Measurements from ENCODE around the gene ARMS2.

The ARMS2 gene

GRCh38 chr10:122497241-122497640, 42.8 kb downstream of the ARMS2 start:
- H3K4me3 ChIP-seq (replicated peaks; ENCODE audit: low read depth, low read length) = no peak overlapping the region
- no peak for DNase-seq (ENCODE audit: low read depth)
- TF ChIP-seq, protein P1, sequence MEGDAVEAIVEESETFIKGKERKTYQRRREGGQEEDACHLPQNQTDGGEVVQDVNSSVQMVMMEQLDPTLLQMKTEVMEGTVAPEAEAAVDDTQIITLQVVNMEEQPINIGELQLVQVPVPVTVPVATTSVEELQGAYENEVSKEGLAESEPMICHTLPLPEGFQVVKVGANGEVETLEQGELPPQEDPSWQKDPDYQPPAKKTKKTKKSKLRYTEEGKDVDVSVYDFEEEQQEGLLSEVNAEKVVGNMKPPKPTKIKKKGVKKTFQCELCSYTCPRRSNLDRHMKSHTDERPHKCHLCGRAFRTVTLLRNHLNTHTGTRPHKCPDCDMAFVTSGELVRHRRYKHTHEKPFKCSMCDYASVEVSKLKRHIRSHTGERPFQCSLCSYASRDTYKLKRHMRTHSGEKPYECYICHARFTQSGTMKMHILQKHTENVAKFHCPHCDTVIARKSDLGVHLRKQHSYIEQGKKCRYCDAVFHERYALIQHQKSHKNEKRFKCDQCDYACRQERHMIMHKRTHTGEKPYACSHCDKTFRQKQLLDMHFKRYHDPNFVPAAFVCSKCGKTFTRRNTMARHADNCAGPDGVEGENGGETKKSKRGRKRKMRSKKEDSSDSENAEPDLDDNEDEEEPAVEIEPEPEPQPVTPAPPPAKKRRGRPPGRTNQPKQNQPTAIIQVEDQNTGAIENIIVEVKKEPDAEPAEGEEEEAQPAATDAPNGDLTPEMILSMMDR (IDR thresholded peaks at IDR 0.05; ENCODE audit: low read length, missing control alignments) = no peak

- DNase-seq (ENCODE audit: low read depth) = no peak
- H3K4me3 ChIP-seq (replicated peaks; ENCODE audit: low read depth, low read length) = no peak overlapping the region
- TF ChIP-seq, protein P1 (IDR thresholded peaks at IDR 0.05; ENCODE audit: low read length, missing control alignments) = no peak
Measured at GRCh38 chr10:122498521-122498920, 44.1 kb downstream of the ARMS2 start.

- TF ChIP-seq, protein P1 (IDR thresholded peaks at IDR 0.05; ENCODE audit: low read length, missing control alignments) = no peak
- DNase-seq (ENCODE audit: low read depth) = no peak
- H3K4me3 ChIP-seq (replicated peaks; ENCODE audit: low read depth, low read length) = no peak overlapping the region
Measured at GRCh38 chr10:122499012-122499411, 44.6 kb downstream of the ARMS2 start.

DNA sequence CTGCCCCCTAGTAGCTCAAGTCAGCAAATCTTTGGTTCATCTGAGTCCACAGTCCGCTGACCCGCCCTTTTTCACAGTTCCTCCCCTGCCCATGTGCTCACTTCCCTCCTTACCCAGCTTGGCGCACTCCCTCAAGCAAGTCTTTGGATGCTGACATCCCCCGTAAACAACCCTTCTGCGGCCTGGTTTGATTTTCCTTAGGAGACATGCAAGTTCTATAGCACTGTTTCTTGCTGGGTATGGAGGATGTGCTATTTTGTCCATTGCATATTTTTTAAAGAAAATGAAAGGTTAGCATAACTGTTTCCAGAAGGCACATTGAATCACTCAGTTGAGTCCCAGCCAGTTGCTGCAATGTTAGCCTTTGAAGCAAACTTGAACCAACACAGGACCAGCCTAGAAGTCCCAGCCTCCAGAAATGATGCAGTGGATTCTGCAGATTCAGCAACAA, 45.1 kb downstream of the ARMS2 start:
- TF ChIP-seq, protein P1 (IDR thresholded peaks at IDR 0.05; ENCODE audit: low read length, missing control alignments) = no peak
- DNase-seq (ENCODE audit: low read depth) = peak; percentile 44
- no peak overlapping the region for H3K4me3 ChIP-seq (replicated peaks; ENCODE audit: low read depth, low read length)

DNA sequence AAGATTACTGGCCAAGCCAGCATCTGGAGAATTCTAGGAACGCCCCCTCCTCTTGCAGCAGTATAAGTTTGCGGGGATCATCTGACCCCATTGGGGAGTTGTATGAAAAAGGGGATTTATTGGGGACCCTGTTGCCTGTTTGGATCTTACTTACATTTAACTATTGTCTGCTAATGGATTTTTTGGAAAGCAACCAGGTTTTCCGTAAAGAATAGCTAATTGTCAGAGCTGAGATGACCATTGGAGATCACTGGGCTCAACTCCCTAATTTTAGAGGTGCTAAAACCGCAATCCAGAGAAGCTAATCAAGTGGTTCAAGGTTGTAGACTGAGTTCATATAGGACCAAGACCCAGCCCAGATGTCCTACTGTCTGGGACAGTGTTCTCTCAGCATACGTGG, 45.7 kb downstream of the ARMS2 start:
- H3K4me3 ChIP-seq (replicated peaks; ENCODE audit: low read depth, low read length) = no peak overlapping the region
- no peak for DNase-seq (ENCODE audit: low read depth)
- TF ChIP-seq, protein P1 (IDR thresholded peaks at IDR 0.05; ENCODE audit: low read length, missing control alignments) = no peak

- TF ChIP-seq, protein P1 (IDR thresholded peaks at IDR 0.05; ENCODE audit: low read length, missing control alignments) = no peak
- DNase-seq (ENCODE audit: low read depth) = no peak
- no peak overlapping the region for H3K4me3 ChIP-seq (replicated peaks; ENCODE audit: low read depth, low read length)
Measured at GRCh38 chr10:122500726-122501125, 46.3 kb downstream of the ARMS2 start.

- no peak for DNase-seq (ENCODE audit: low read depth)
- TF ChIP-seq, protein P1 (IDR thresholded peaks at IDR 0.05; ENCODE audit: low read length, missing control alignments) = no peak
- H3K4me3 ChIP-seq (replicated peaks; ENCODE audit: low read depth, low read length) = no peak overlapping the region
Measured at GRCh38 chr10:122503012-122503411, 48.6 kb downstream of the ARMS2 start.
